HEK293 (cell line): ENCODE data around the gene SH2B3.
A peak's percentile ranks its signal among the peaks of the same experiment; 100 is the strongest.

Source experiments
- GLI4 ChIP-seq: fragments of 450-650 bp; formaldehyde crosslinking; IDR thresholded peaks from 2 replicates; pipeline ENCODE4 v1.5.1; 2016; ENCODE audit warnings: missing biosample characterization, missing genetic modification characterization
- MZF1 ChIP-seq: fragments of 450-650 bp; formaldehyde crosslinking; IDR thresholded peaks from 2 replicates; pipeline ENCODE4 v1.5.1; 2017; ENCODE audit warnings: missing biosample characterization, missing genetic modification characterization, borderline replicate concordance
- OVOL3 ChIP-seq: fragments of 450-650 bp; formaldehyde crosslinking; IDR thresholded peaks from 2 replicates; pipeline ENCODE4 v1.5.1; 2016; ENCODE audit warnings: missing biosample characterization, missing genetic modification characterization
- ZBTB1 ChIP-seq: fragments of 450-650 bp; formaldehyde crosslinking; IDR thresholded peaks from 2 replicates; pipeline ENCODE4 v1.5.1; 2016; ENCODE audit warnings: missing biosample characterization, missing genetic modification characterization
- ZBTB11 ChIP-seq: fragments of 450-650 bp; formaldehyde crosslinking; conservative IDR thresholded peaks from 2 replicates; pipeline ENCODE4 v1.5.1; 2016; ENCODE audit warnings: low read depth, missing biosample characterization, missing genetic modification characterization
- ZBTB6 ChIP-seq: fragments of 450-650 bp; formaldehyde crosslinking; IDR thresholded peaks from 2 replicates; pipeline ENCODE4 v1.5.1; 2017; ENCODE audit warnings: missing biosample characterization, missing genetic modification characterization
- ZFP41 ChIP-seq: fragments of 450-650 bp; formaldehyde crosslinking; IDR thresholded peaks from 2 replicates; pipeline ENCODE4 v1.5.1; 2016; ENCODE audit warnings: missing biosample characterization, missing genetic modification characterization, borderline replicate concordance
- ZNF214 ChIP-seq: fragments of 450-650 bp; formaldehyde crosslinking; IDR thresholded peaks from 2 replicates; pipeline ENCODE4 v1.5.1; 2017; ENCODE audit warnings: missing biosample characterization, mild to moderate bottlenecking, missing genetic modification characterization, borderline replicate concordance
- ZNF221 ChIP-seq: fragments of 450-650 bp; formaldehyde crosslinking; IDR thresholded peaks from 2 replicates; pipeline ENCODE4 v1.5.1; 2017; ENCODE audit warnings: missing biosample characterization, missing genetic modification characterization, borderline replicate concordance
- ZNF292 ChIP-seq: fragments of 450-650 bp; formaldehyde crosslinking; IDR thresholded peaks from 2 replicates; pipeline ENCODE4 v1.5.1; 2016; ENCODE audit warnings: low read depth, missing biosample characterization, missing genetic modification characterization, borderline replicate concordance
- ZNF302 ChIP-seq: fragments of 450-650 bp; formaldehyde crosslinking; IDR thresholded peaks from 2 replicates; pipeline ENCODE4 v1.5.1; 2016; ENCODE audit warnings: missing biosample characterization, missing genetic modification characterization, low read depth
- ZNF341 ChIP-seq: fragments of 450-650 bp; formaldehyde crosslinking; IDR thresholded peaks from 2 replicates; pipeline ENCODE4; 2016; ENCODE audit warnings: low read depth, missing biosample characterization, missing genetic modification characterization
- ZNF473 ChIP-seq: fragments of 450-650 bp; formaldehyde crosslinking; IDR thresholded peaks from 2 replicates; pipeline ENCODE4 v1.5.1; 2017; ENCODE audit warnings: missing biosample characterization, missing genetic modification characterization
- ZNF513 ChIP-seq: fragments of 450-650 bp; IDR thresholded peaks from 2 replicates; pipeline ENCODE4 v1.5.1; 2018; ENCODE audit warnings: missing biosample characterization, missing genetic modification characterization
- ZNF555 ChIP-seq: fragments of 450-650 bp; formaldehyde crosslinking; conservative IDR thresholded peaks from 2 replicates; pipeline ENCODE4 v1.5.1; 2017; ENCODE audit warnings: missing biosample characterization, mild to moderate bottlenecking, missing genetic modification characterization, inconsistent platforms
- ZNF610 ChIP-seq: fragments of 450-650 bp; formaldehyde crosslinking; IDR thresholded peaks from 2 replicates; pipeline ENCODE4 v1.5.1; 2016; ENCODE audit warnings: missing biosample characterization, missing genetic modification characterization, borderline replicate concordance
- ZNF629 ChIP-seq: fragments of 450-650 bp; formaldehyde crosslinking; IDR thresholded peaks from 2 replicates; pipeline ENCODE4 v1.5.1; 2017; ENCODE audit warnings: missing biosample characterization, missing genetic modification characterization
- ZNF677 ChIP-seq: fragments of 450-650 bp; IDR thresholded peaks from 2 replicates; pipeline ENCODE4 v1.5.0; 2018; ENCODE audit warnings: missing biosample characterization, mild to moderate bottlenecking, missing genetic modification characterization, moderate library complexity
- ZNF692 ChIP-seq: fragments of 450-650 bp; formaldehyde crosslinking; IDR thresholded peaks from 2 replicates; pipeline ENCODE4 v1.5.1; 2016; ENCODE audit warnings: missing biosample characterization, missing genetic modification characterization
- ZNF785 ChIP-seq: fragments of 450-650 bp; formaldehyde crosslinking; IDR thresholded peaks from 2 replicates; pipeline ENCODE4 v1.5.1; 2016; ENCODE audit warnings: missing biosample characterization, missing genetic modification characterization
- ZNF830 ChIP-seq: fragments of 450-650 bp; IDR thresholded peaks from 2 replicates; pipeline ENCODE4 v1.5.0; 2018; ENCODE audit warnings: missing biosample characterization, missing genetic modification characterization, low read depth, mild to moderate bottlenecking, moderate library complexity
- TF ChIP-seq, protein P1 (sequence below): sonication (generic); formaldehyde crosslinking; IDR thresholded peaks from 2 replicates; pipeline ENCODE4 v1.8.1; 2022; ENCODE audit warnings: mild to moderate bottlenecking, moderate library complexity, missing genetic modification reagents
- TF ChIP-seq, protein P2 (sequence below): fragments of 450-650 bp; formaldehyde crosslinking; IDR thresholded peaks from 2 replicates; pipeline ENCODE4 v1.5.1; 2017; ENCODE audit warnings: missing biosample characterization, missing genetic modification characterization
- TF ChIP-seq, protein P3 (sequence below): fragments of 450-650 bp; formaldehyde crosslinking; IDR thresholded peaks from 2 replicates; pipeline ENCODE4 v1.5.1; 2016; ENCODE audit warnings: missing biosample characterization, missing genetic modification characterization
- TF ChIP-seq, protein P4 (sequence below): fragments of 450-650 bp; formaldehyde crosslinking; IDR thresholded peaks from 2 replicates; pipeline ENCODE4 v1.5.1; 2016; ENCODE audit warnings: missing biosample characterization, missing genetic modification characterization

SH2B3 gene

GRCh38 chr12:111404362-111405148 is 1.2 kb upstream of the SH2B3 start (continued):
- TF ChIP-seq, protein P1, sequence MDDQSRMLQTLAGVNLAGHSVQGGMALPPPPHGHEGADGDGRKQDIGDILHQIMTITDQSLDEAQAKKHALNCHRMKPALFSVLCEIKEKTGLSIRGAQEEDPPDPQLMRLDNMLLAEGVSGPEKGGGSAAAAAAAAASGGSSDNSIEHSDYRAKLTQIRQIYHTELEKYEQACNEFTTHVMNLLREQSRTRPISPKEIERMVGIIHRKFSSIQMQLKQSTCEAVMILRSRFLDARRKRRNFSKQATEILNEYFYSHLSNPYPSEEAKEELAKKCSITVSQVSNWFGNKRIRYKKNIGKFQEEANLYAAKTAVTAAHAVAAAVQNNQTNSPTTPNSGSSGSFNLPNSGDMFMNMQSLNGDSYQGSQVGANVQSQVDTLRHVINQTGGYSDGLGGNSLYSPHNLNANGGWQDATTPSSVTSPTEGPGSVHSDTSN (CRISPR knock-in tag), result no peak
- TF ChIP-seq ZNF785, result no peak
- no peak for TF ChIP-seq ZNF830 (tag by site-specific recombination)
- TF ChIP-seq ZNF292 (tag by site-specific recombination), result no peak
- no peak for TF ChIP-seq ZNF629 (tag by site-specific recombination)
- TF ChIP-seq ZNF341 (tag by site-specific recombination), result no peak
- TF ChIP-seq ZNF555, result no peak
- no peak for TF ChIP-seq OVOL3 (tag by site-specific recombination)
- no peak for TF ChIP-seq ZNF610
- no peak for TF ChIP-seq ZBTB11 (tag by site-specific recombination)
- no peak for TF ChIP-seq ZNF221 (tag by site-specific recombination)
- no peak for TF ChIP-seq GLI4 (tag by site-specific recombination)
- no peak for TF ChIP-seq ZFP41 (tag by site-specific recombination)
- TF ChIP-seq ZNF513 (tag by site-specific recombination), result no peak
- TF ChIP-seq, protein P2, sequence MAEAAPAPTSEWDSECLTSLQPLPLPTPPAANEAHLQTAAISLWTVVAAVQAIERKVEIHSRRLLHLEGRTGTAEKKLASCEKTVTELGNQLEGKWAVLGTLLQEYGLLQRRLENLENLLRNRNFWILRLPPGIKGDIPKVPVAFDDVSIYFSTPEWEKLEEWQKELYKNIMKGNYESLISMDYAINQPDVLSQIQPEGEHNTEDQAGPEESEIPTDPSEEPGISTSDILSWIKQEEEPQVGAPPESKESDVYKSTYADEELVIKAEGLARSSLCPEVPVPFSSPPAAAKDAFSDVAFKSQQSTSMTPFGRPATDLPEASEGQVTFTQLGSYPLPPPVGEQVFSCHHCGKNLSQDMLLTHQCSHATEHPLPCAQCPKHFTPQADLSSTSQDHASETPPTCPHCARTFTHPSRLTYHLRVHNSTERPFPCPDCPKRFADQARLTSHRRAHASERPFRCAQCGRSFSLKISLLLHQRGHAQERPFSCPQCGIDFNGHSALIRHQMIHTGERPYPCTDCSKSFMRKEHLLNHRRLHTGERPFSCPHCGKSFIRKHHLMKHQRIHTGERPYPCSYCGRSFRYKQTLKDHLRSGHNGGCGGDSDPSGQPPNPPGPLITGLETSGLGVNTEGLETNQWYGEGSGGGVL (tag by site-specific recombination), result peak; percentile 90
- TF ChIP-seq ZBTB1 (tag by site-specific recombination), result no peak
- TF ChIP-seq ZNF214 (tag by site-specific recombination), result no peak
- TF ChIP-seq, protein P3, sequence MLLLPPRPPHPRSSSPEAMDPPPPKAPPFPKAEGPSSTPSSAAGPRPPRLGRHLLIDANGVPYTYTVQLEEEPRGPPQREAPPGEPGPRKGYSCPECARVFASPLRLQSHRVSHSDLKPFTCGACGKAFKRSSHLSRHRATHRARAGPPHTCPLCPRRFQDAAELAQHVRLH (tag by site-specific recombination), result no peak
- no peak for TF ChIP-seq ZNF302
- TF ChIP-seq, protein P4, sequence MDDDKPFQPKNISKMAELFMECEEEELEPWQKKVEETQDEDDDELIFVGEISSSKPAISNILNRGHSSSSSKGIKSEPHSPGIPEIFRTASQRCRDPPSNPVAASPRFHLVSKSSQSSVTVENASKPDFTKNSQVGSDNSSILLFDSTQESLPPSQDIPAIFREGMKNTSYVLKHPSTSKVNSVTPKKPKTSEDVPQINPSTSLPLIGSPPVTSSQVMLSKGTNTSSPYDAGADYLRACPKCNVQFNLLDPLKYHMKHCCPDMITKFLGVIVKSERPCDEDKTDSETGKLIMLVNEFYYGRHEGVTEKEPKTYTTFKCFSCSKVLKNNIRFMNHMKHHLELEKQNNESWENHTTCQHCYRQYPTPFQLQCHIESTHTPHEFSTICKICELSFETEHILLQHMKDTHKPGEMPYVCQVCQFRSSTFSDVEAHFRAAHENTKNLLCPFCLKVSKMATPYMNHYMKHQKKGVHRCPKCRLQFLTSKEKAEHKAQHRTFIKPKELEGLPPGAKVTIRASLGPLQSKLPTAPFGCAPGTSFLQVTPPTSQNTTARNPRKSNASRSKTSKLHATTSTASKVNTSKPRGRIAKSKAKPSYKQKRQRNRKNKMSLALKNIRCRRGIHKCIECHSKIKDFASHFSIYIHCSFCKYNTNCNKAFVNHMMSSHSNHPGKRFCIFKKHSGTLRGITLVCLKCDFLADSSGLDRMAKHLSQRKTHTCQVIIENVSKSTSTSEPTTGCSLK (tag by site-specific recombination), result no peak
- TF ChIP-seq ZNF677, result no peak
- no peak for TF ChIP-seq MZF1 (tag by site-specific recombination)
- 0 out of 2 replicates have a peak, but pooled peaks have one; percentile 28 for TF ChIP-seq ZBTB6 (tag by site-specific recombination)
- no peak for TF ChIP-seq ZNF473 (tag by site-specific recombination)
- TF ChIP-seq ZNF692 (tag by site-specific recombination), result no peak
